Stimulated activated CD4-positive, alpha-beta T cell treated with anti-CD3 and anti-CD28 coated beads, Interleukin-4, amount 100 ng/mL, for 24 hours (primary cell): ENCODE results near the gene EPGN.

ENCODE experiments used
- DNase-seq: peaks from one replicate; pipeline ENCODE4 v3.0.0-alpha.2; 2020

EPGN gene

GRCh38 chr4:74308215-74308614 lies at the start of gene EPGN:
Gene EPGN (plus strand): TSS chr4:74308470. CDS start chr4:74308534, 64 bp downstream.
- DNase-seq, result no peak

- DNase-seq, result no peak
Measured at GRCh38 chr4:74258963-74259362, 49.3 kb upstream of the EPGN start.

- no peak for DNase-seq
Measured at GRCh38 chr4:74260036-74260435, 48.2 kb upstream of the EPGN start.

- no peak for DNase-seq
Measured at GRCh38 chr4:74262522-74262921, 45.7 kb upstream of the EPGN start.

GRCh38 chr4:74263551-74263950 lies 44.7 kb upstream of the EPGN start:
- no peak for DNase-seq

GRCh38 chr4:74266081-74266480 lies 42.2 kb upstream of the EPGN start:
- no peak for DNase-seq

- DNase-seq, result no peak
Measured at GRCh38 chr4:74267998-74268606, 40.2 kb upstream of the EPGN start.

- no peak for DNase-seq
Measured at GRCh38 chr4:74268643-74269042, 39.6 kb upstream of the EPGN start.

- no peak for DNase-seq
Measured at GRCh38 chr4:74278490-74278889, 29.8 kb upstream of the EPGN start.

- DNase-seq, result no peak
Measured at GRCh38 chr4:74279716-74280115, 28.6 kb upstream of the EPGN start.

- no peak for DNase-seq
Measured at GRCh38 chr4:74282926-74283325, 25.3 kb upstream of the EPGN start.

GRCh38 chr4:74283614-74284013 lies 24.7 kb upstream of the EPGN start:
- no peak for DNase-seq

GRCh38 chr4:74284053-74284452 lies 24.2 kb upstream of the EPGN start:
- DNase-seq, result no peak

- no peak for DNase-seq
Measured at GRCh38 chr4:74287164-74287563, 21.1 kb upstream of the EPGN start.

GRCh38 chr4:74287791-74288190 lies 20.5 kb upstream of the EPGN start:
- no peak for DNase-seq

GRCh38 chr4:74291471-74291870 lies 16.8 kb upstream of the EPGN start:
- no peak for DNase-seq

GRCh38 chr4:74292111-74292870 lies 16.0 kb upstream of the EPGN start:
- DNase-seq, result no peak

GRCh38 chr4:74293558-74293957 lies 14.7 kb upstream of the EPGN start:
- DNase-seq, result no peak

GRCh38 chr4:74294681-74295080 lies 13.6 kb upstream of the EPGN start:
- DNase-seq, result no peak

- DNase-seq, result no peak
Measured at GRCh38 chr4:74297539-74297938, 10.7 kb upstream of the EPGN start.

GRCh38 chr4:74304095-74304625 lies 4.1 kb upstream of the EPGN start:
- DNase-seq, result no peak

- no peak for DNase-seq
Measured at GRCh38 chr4:74305000-74305399, 3.3 kb upstream of the EPGN start.

- DNase-seq, result no peak
Measured at GRCh38 chr4:74307170-74307569, 1.1 kb upstream of the EPGN start.

- DNase-seq, result no peak
Measured at GRCh38 chr4:74309223-74309622, 953 bp downstream of the EPGN start.
